Panc1 (cell line): Measurements from ENCODE around the gene ALDOA. TPM values are rescaled to one million over a fixed set of nuclear protein-coding genes. Genes with fewer than 3 reads are reported as not detected.

Experiments
- ATAC-seq: fragments of 200-7000 bp; cut with Tn5 transposase; 2 replicates; pipeline ENCODE4 v1.9.1; 2020; ENCODE audit warnings: mild to moderate bottlenecking, moderate library complexity
- BruUV-seq: library from RNA; stranded (reverse); fragments of 400-500 nt; replicated peaks from 2 replicates; lab custom pipeline; 2021; lab: Mats Ljungman, UMichigan
- CTCF ChIA-PET: fragments of 300-600 bp; sonication (Branson Sonifier 250); formaldehyde crosslinking; loops from one replicate; lab custom pipeline; 2022; ENCODE audit warnings: antibody characterized with exemption; lab: Charles Lee
- POLR2A ChIA-PET: fragments of 300-600 bp; sonication (Branson Sonifier 250); formaldehyde crosslinking; loops from one replicate; lab custom pipeline; 2022; ENCODE audit warnings: antibody characterized with exemption; lab: Charles Lee
- DNase-seq: peaks from one replicate; pipeline ENCODE4 v3.0.0-alpha.2; 2010; ENCODE audit warnings: low read depth, low spot score
- H3K27ac ChIP-seq: 2 replicates; pipeline ENCODE4 v1.5.1; 2011; ENCODE audit warnings: mild to moderate bottlenecking, low read length, inconsistent platforms
- H3K27me3 ChIP-seq: fragments of 200-500 bp; sonication (Bioruptor generic); 2 replicates; pipeline ENCODE4 v1.6.0; 2014; ENCODE audit warnings: low read length, inconsistent platforms; ENCODE audit not compliant: control insufficient read depth, insufficient read depth
- H3K36me3 ChIP-seq: fragments of 200-500 bp; sonication (Bioruptor generic); 2 replicates; pipeline ENCODE4 v1.5.1; 2014; ENCODE audit warnings: inconsistent platforms, mild to moderate bottlenecking, low read length, moderate library complexity; ENCODE audit not compliant: control insufficient read depth, insufficient read depth
- H3K4me1 ChIP-seq: 2 replicates; pipeline ENCODE4 v1.5.1; 2011; ENCODE audit warnings: inconsistent platforms, mild to moderate bottlenecking, low read length, moderate library complexity; ENCODE audit not compliant: control insufficient read depth, insufficient read depth
- H3K4me3 ChIP-seq, 2 experiments: 2 replicates each; pipeline ENCODE4 v1.5.1; 2011 to 2012; ENCODE audit warnings: low read depth in 2 of 2, low read length in 2 of 2, mild to moderate bottlenecking in 2 of 2, inconsistent platforms in 1 of 2, moderate library complexity in 1 of 2
- H3K9me3 ChIP-seq: fragments of 200-500 bp; sonication (Bioruptor generic); 2 replicates; pipeline ENCODE4 v1.5.1; 2014; ENCODE audit warnings: low read depth, mild to moderate bottlenecking, inconsistent platforms, low read length, moderate library complexity; ENCODE audit not compliant: control insufficient read depth, insufficient read depth
- POLR2AphosphoS5 ChIP-seq: IDR thresholded peaks from 2 replicates; pipeline ENCODE4 v1.6.1; 2012; ENCODE audit warnings: mild to moderate bottlenecking, low read depth, low read length, moderate library complexity
- SIN3A ChIP-seq: IDR thresholded peaks from 2 replicates; pipeline ENCODE4 v1.6.1; 2012; ENCODE audit warnings: low read depth, mild to moderate bottlenecking, low read length, moderate library complexity, borderline replicate concordance; ENCODE audit not compliant: insufficient read depth
- TCF7L2 ChIP-seq: IDR thresholded peaks from 2 replicates; pipeline ENCODE4 v1.6.1; 2011; ENCODE audit warnings: mild to moderate bottlenecking, low read depth, low read length, inconsistent platforms
- in situ Hi-C: cut with HindIII; loops from 2 replicates; pipeline ENCODE4 v1.10.0; 2016; ENCODE audit warnings: low sequenced_read_pairs, low pct_unique_long_range_greater_than_20kb
- intact Hi-C: fragments of 100-400 bp; cut with micrococcal nuclease; formaldehyde crosslinking; loops from one replicate; pipeline ENCODE4 v1.10.0; 2022; ENCODE audit not compliant: unreplicated experiment
- total RNA-seq: library from RNA; stranded (reverse); gene quantifications from one replicate; pipeline ENCODE4 v1.2.1, GENCODE V29; 2021; ENCODE audit not compliant: unreplicated experiment
- TF ChIP-seq, protein P1 (sequence below), 2 experiments: IDR thresholded peaks; 2 replicates each; pipeline ENCODE4 v1.6.1; 2011 to 2012; ENCODE audit warnings: low read depth in 2 of 2, control low read depth in 1 of 2, low read length in 1 of 2, mild to moderate bottlenecking in 1 of 2, moderate library complexity in 1 of 2; ENCODE audit not compliant: insufficient read depth in 1 of 2
- TF ChIP-seq, protein P2 (sequence below): fragments of 450-650 bp; IDR thresholded peaks from 2 replicates; pipeline ENCODE4 v1.5.1; 2017; ENCODE audit warnings: mild to moderate bottlenecking

Gene ALDOA
- total RNA-seq, 1 experiment from 2014 or later = 2,516 TPM

DNA sequence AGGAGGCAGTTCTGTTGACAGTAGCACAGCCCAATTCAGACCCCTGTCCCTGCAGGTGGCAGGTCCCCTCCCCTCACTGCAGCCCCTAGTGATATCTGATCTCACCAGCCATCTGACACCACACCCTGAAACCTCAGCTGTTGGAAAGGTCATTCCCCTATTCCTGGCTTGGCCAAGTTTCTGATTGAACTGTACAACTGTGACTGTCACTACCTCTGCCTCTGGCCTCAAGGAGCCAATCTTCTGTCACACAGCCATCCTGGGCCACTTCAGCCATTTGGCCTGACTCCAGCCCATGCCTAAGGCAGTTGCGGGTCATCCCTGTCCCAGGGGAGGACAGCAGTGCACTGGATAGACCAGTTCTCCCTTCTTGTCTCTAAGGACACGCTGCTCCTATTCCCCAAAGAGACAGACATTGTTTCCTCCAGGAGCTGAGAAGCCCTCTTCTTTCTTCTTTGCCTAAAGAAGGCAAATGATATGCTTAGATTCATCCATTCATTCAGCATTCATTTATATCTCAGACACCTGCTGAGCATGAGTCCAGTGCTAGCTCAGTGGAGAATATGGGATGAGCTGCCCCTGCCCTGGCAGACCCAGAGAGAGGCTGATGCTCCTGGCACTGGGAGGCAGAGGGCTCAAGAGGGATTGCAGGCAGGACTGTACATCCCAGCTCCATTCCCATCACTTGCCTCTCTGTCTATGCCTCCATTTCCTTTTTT is 4.6 kb upstream of the ALDOA start:
- Histone ChIP-seq H3K9me3 (no peaks in the 10 kb centered on the region), H3K27ac (no peak overlapping the region), H3K4me3 (no peak overlapping the region), H3K27me3 (no peaks in the 10 kb centered on the region), H3K36me3 (no peaks in the 10 kb centered on the region; the same call in 1 of the 2 replicates), H3K4me1 (peaks cover 13% of the 10 kb centered on the region)
- BruUV-seq = no TSS peak
- DNase-seq = no peak
- ATAC-seq = no peak
- CTCF ChIA-PET = interaction anchor here (0.7 kb wide), 1 partner anchor 244 kb away, joined by 5 read pairs; no protein-coding TSS in a partner anchor
- in situ Hi-C loops = no loop called here
- POLR2A ChIA-PET = interaction anchor here (0.6 kb wide), 1 partner anchor 8 kb away, joined by 4 read pairs; no protein-coding TSS in a partner anchor
- TF ChIP-seq, protein P1, sequence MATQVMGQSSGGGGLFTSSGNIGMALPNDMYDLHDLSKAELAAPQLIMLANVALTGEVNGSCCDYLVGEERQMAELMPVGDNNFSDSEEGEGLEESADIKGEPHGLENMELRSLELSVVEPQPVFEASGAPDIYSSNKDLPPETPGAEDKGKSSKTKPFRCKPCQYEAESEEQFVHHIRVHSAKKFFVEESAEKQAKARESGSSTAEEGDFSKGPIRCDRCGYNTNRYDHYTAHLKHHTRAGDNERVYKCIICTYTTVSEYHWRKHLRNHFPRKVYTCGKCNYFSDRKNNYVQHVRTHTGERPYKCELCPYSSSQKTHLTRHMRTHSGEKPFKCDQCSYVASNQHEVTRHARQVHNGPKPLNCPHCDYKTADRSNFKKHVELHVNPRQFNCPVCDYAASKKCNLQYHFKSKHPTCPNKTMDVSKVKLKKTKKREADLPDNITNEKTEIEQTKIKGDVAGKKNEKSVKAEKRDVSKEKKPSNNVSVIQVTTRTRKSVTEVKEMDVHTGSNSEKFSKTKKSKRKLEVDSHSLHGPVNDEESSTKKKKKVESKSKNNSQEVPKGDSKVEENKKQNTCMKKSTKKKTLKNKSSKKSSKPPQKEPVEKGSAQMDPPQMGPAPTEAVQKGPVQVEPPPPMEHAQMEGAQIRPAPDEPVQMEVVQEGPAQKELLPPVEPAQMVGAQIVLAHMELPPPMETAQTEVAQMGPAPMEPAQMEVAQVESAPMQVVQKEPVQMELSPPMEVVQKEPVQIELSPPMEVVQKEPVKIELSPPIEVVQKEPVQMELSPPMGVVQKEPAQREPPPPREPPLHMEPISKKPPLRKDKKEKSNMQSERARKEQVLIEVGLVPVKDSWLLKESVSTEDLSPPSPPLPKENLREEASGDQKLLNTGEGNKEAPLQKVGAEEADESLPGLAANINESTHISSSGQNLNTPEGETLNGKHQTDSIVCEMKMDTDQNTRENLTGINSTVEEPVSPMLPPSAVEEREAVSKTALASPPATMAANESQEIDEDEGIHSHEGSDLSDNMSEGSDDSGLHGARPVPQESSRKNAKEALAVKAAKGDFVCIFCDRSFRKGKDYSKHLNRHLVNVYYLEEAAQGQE (IDR thresholded peaks at IDR 0.05; ENCODE audit: insufficient read depth in 1 of 2, low read depth in 2 of 2, low read length in 1 of 2) = no peak
- intact Hi-C loops = no loop called here

DNA sequence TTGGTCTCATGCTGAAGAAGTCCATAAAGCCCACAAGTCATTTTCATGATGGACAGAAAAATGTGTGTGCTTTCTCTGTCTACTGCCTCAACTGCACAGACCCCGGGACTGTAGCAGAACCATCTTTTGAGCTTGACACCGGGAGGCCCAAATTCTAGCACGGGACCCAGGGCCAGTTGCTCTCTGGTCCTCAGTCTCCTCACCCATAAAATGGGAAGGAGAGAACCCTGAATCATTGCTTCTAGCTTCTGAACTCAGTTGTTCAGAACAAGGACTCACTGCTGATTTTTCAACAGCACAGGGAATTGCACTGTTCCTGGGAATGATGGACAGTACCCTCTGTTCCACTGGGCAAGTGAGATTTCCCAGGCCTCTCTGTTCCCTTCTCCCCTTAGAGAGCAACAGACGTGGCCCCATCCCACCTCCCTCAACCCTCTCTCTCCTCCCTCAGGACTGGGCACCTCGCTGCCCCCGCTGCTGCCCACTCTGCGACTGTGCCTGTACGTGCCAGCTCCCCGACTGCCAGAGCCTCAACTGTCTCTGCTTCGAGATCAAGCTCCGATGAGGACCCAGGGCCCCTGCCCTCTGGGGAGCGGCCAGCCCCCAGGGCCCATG is 2.2 kb upstream of the ALDOA start:
- H3K36me3 ChIP-seq = peaks cover 16% of the 10 kb centered on the region
- no TSS peak for BruUV-seq
- intact Hi-C loops (no loop called here), in situ Hi-C loops (no loop called here)
- CTCF ChIA-PET = interaction anchor here (1.1 kb wide), 1 partner anchor 8 kb away, joined by 4 read pairs; no protein-coding TSS in a partner anchor
- TF ChIP-seq TCF7L2 (no peak), SIN3A (no peak), POLR2AphosphoS5 (no peak)
- TF ChIP-seq, protein P1 (IDR thresholded peaks at IDR 0.05; ENCODE audit: insufficient read depth in 1 of 2, low read depth in 2 of 2, low read length in 1 of 2) = no peak
- TF ChIP-seq, protein P2, sequence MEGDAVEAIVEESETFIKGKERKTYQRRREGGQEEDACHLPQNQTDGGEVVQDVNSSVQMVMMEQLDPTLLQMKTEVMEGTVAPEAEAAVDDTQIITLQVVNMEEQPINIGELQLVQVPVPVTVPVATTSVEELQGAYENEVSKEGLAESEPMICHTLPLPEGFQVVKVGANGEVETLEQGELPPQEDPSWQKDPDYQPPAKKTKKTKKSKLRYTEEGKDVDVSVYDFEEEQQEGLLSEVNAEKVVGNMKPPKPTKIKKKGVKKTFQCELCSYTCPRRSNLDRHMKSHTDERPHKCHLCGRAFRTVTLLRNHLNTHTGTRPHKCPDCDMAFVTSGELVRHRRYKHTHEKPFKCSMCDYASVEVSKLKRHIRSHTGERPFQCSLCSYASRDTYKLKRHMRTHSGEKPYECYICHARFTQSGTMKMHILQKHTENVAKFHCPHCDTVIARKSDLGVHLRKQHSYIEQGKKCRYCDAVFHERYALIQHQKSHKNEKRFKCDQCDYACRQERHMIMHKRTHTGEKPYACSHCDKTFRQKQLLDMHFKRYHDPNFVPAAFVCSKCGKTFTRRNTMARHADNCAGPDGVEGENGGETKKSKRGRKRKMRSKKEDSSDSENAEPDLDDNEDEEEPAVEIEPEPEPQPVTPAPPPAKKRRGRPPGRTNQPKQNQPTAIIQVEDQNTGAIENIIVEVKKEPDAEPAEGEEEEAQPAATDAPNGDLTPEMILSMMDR = no peak
- peaks cover 23% of the 10 kb centered on the region for H3K4me1 ChIP-seq
- no peaks in the 10 kb centered on the region for H3K9me3 ChIP-seq
- POLR2A ChIA-PET = interaction anchor here (0.6 kb wide), 1 partner anchor 244 kb away, joined by 3 read pairs; no protein-coding TSS in a partner anchor
- H3K27ac ChIP-seq = peak overlapping the region; percentile 91
- DNase-seq = no peak
- ATAC-seq = no peak
- peak overlapping the region; percentile 67 to 90; a peak in 2 of 4 replicates for H3K4me3 ChIP-seq
- no peaks in the 10 kb centered on the region for H3K27me3 ChIP-seq
